ENCODE results near the gene FGD1.

DNA sequence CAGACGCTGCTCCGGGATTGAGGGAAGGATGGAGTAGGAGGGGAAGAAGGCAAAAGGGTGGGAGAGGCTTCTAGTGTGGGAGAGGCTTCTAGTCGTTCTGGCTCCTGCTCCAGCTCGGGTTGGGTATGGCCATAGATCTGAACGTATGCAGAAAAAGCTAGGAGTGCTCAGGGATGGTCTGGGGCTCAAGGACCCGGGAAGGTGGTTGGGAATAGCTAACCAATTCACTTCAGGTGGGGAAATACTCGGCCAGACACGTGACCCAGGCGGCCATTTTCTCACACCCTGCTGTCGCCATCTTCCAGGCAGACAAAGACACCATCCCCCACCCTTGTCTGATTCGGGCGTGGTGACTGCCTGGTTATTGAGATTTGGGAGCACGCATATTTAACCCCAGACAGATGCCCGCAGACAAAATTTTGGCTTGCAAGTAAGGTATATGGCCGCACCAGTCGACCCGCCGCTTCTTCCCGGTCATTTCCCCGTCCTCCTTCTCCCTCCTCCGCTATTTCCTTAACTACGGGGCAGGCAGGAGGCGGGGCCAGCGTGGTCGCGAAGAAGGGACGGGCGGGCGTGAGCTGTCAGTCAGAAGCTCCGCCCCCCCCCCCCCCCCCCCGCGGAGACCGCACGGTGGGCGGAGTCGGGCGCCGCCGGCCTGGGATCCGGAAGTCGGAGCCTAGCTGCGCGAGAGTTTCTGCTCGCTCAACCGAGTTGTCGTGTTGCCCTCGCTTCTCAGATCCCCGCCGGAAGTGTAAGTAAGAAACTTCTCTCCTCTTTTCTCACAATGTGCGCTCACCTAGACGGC lies 33.7 kb upstream of the FGD1 start, which contains the start of gene GNL3L:
- TF ChIP-seq, protein P1, sequence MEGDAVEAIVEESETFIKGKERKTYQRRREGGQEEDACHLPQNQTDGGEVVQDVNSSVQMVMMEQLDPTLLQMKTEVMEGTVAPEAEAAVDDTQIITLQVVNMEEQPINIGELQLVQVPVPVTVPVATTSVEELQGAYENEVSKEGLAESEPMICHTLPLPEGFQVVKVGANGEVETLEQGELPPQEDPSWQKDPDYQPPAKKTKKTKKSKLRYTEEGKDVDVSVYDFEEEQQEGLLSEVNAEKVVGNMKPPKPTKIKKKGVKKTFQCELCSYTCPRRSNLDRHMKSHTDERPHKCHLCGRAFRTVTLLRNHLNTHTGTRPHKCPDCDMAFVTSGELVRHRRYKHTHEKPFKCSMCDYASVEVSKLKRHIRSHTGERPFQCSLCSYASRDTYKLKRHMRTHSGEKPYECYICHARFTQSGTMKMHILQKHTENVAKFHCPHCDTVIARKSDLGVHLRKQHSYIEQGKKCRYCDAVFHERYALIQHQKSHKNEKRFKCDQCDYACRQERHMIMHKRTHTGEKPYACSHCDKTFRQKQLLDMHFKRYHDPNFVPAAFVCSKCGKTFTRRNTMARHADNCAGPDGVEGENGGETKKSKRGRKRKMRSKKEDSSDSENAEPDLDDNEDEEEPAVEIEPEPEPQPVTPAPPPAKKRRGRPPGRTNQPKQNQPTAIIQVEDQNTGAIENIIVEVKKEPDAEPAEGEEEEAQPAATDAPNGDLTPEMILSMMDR (conservative IDR thresholded peaks at IDR 0.05) = no peak
- TF ChIP-seq EZH2 (IDR thresholded peaks at IDR 0.05; ENCODE audit: low read depth) = no peak
